OCI-LY3 (cell line): Measurements from ENCODE around the gene MAPK8IP1.

Source experiments
- CTCF ChIP-seq: fragments of 200-600, 300-600 bp; sonication (generic); IDR thresholded peaks from 2 replicates; pipeline ENCODE4 v1.5.1; 2014; ENCODE audit warnings: antibody characterized with exemption, low read length, low read depth
- EZH2phosphoT487 ChIP-seq: fragments of 200-600 bp; shearing (Covaris generic); IDR thresholded peaks from 2 replicates; pipeline ENCODE4 v1.6.1; 2018; ENCODE audit warnings: antibody characterized with exemption, mixed run types, low read depth

- TF ChIP-seq CTCF (no peak), EZH2phosphoT487 (no peak)
Observed at GRCh38 chr11:45889555-45889954, 4.1 kb downstream of the MAPK8IP1 start.
